Fibroblast of villous mesenchyme (primary cell): ENCODE measurements around the gene SLC6A3. TPM values are rescaled to one million over a fixed set of nuclear protein-coding genes. Genes with fewer than 3 reads are reported as not detected.

Experiments
- DNase-seq: peaks from one replicate; pipeline ENCODE4 v3.0.0-alpha.2; 2010; ENCODE audit warnings: low read depth
- H3K4me3 ChIP-seq: 2 replicates; pipeline ENCODE4 v1.5.1; 2011; ENCODE audit warnings: low read depth, mild to moderate bottlenecking, low read length
- CTCF ChIP-seq: IDR thresholded peaks from 2 replicates; pipeline ENCODE4 v1.5.1; 2012; ENCODE audit warnings: low read depth, mild to moderate bottlenecking, low read length; ENCODE audit not compliant: insufficient read depth
- total RNA-seq: library from RNA; depleted of rRNA; stranded (reverse); fragments of >200 nt; gene quantifications from 2 replicates; pipeline ENCODE4 v1.2.3, GENCODE V29; 2012

SLC6A3 gene
- total RNA-seq, 1 donor = not detected

- DNase-seq = no peak
- H3K4me3 ChIP-seq = no peak overlapping the region
- TF ChIP-seq CTCF = no peak
These were observed 45.5 kb downstream of the SLC6A3 start for GRCh38 chr5:1399737-1400136.

GRCh38 chr5:1396293-1396816 lies 48.9 kb downstream of the SLC6A3 start:
- no peak overlapping the region for H3K4me3 ChIP-seq
- DNase-seq = no peak
- TF ChIP-seq CTCF = no peak

GRCh38 chr5:1394881-1395860 lies 50.1 kb downstream of the SLC6A3 start:
- no peak for DNase-seq
- no peak for TF ChIP-seq CTCF
- no peak overlapping the region for H3K4me3 ChIP-seq

- DNase-seq = no peak
- TF ChIP-seq CTCF = no peak
These were observed 51.4 kb downstream of the SLC6A3 start for GRCh38 chr5:1393571-1394501.

GRCh38 chr5:1392801-1393565 lies 52.3 kb downstream of the SLC6A3 start:
- no peak for TF ChIP-seq CTCF
- no peak overlapping the region for H3K4me3 ChIP-seq
- DNase-seq = no peak

More at GRCh38 chr5:1393571-1394501, 51.4 kb downstream of the SLC6A3 start:
- H3K4me3 ChIP-seq = no peak overlapping the region

- no peak for DNase-seq
- TF ChIP-seq CTCF = no peak
- H3K4me3 ChIP-seq = no peak overlapping the region
These were observed 53.0 kb downstream of the SLC6A3 start for GRCh38 chr5:1392261-1392660.
